HG02571 (cell line): Measurements from ENCODE around the gene LUZP4.
"Not testable (repeated sequence)": the region's sequence is repeated elsewhere in the genome, so short reads cannot be mapped to it uniquely, and the experiment has no call there.

ENCODE experiments used
- ATAC-seq: cut with Tn5 transposase; IDR thresholded peaks from one replicate; pipeline ENCODE4 v1.9.1; 2021; ENCODE audit warnings: mild to moderate bottlenecking, moderate library complexity; ENCODE audit not compliant: unreplicated experiment

LUZP4 gene

DNA sequence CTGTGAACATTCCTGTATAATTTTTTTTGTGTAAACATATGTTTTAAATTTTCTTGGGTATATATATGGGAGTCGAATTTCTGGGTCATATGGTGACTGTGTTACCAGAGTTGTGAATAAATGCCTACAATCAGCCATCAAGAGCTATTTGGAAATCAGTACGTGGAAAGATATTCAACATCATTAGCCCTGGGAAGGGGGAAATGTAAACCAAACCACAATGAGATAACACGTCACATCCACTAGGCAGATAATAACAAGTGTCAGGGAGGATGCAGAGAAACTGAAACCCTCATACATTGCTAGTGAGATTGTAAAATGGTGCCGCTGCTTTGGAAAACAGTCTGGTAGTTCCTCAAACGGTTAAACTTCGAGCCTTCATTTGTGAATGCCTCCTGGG lies 43.9 kb downstream of the LUZP4 start:
- ATAC-seq = no peak

DNA sequence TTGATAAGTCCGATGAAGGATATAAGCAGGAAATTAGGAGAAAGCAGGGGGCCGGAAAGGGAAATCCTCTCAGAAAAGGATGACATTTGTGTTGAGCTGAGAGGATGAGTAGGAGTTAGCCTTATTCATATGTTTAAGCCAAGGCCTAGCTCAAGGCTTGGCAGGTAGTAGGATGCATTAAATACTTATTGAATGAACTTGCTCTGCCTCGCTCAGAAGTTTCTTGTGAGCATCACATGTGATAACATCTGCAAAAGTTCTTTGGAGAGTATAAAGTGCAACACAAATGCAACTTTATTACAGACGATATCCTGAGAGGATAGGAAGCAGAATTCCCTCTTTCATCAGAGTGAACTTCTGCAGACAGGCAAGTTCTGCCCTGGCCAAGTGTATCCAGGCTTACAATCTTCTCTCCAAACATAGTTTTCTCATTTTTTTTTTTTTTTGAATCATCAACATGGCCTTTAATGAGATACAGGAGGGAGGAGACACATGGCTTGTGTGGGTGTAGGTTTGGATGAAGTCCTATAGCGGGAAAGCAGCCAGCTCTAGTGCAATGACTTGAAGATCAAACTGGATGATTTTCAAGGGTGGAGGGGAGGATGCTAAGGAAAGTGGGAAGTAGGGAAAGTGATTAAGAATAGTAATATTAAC lies 48.1 kb downstream of the LUZP4 start:
- ATAC-seq = no peak

DNA sequence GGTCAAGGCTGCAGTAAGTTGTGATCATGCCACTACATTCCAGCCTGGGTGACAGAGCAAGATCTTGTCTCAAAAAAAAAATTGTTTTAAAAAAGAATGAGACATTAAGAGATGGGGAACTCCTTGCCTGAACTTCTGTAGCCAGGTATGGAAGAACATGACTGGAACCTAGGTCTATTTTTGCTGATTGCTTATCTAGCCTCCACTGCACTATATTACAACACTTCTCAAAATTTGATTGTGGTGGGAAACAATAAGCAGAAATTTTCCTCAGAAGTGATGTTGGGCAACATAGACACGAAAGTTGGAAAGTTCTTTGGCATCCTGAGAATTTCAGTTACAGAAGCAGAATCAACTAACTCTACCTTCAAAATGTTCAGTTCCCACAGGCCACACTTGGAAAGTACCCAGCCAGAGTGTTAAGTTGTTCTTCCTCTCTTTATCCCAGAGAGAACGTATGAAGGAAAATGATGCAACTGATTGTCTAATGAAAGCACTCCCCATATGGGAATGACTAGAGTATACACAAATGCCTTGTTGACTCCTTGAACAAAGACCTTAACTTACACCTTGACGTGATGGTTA lies 50.0 kb downstream of the LUZP4 start:
- ATAC-seq = no peak

DNA sequence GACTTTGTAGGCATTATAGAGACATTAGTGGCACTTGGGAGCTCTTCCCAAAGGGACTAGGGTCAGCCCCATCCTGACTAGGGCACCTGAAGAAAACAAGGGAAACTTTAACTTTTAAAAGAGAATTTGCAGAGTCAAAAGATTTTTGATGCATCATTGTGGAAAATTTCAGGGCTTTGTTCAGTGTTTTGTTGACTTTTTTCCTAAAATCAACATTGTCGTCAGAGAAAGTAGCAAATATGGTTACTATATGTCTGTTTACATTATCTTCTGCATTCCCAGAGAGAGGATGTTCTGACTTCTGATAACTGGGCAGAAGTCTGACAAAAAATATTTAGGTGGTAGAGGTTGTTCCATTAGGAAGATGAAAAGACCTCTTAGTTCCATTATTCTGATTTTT lies 51.9 kb downstream of the LUZP4 start:
- ATAC-seq = no peak

DNA sequence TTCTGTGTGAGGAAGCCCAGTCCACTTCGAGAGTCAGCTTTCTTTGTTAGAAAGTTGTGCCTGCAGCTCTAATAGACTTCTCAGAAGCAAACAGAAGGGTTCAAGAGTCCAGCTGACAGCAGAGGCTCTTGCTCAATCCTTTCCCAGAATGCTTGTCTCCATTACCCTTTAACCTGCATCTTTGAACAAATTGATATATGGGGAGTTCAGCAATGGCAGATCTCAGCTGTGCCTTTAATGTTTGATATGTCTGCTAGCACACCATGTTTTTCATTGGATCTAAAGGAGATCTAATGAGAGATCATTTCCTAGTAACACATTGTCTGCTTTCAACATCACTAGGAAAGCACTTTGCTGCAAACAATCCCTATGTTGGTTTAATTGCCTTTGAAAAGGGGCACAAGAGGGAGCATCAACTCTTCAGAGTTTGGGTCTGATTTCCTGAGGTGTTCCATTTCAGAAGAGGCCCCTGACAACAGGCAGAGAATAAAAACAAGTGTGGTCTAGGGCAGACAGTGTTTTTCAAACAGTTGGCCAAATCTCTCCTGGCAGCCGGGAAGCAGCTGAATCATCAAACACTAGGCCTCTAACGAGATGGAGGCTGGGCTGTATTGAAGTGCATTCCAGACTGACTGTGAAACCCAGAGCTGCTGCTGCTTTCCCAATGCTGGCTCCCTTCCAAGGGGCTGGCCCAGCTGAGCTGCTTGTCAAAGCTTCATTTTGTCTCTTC lies 55.5 kb downstream of the LUZP4 start:
- ATAC-seq = no peak

DNA sequence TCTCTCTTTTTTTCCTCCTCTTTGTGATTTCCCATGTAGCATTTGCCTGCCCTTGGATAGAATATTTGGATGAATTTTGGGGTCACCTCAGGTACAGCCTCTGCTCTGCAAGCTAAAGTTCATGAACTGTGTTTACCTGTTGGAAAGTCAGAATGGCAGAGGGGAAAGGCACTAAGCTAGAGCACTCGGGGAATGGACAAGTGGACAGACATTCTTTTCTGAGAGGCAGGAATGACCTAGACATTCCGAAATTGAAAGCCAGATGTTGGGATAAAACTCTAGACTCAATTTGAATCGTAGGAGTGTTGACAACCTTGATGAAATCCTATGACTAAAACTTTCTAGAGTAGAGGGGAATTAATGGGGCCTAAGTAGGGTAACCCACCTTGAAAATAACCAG lies 56.1 kb downstream of the LUZP4 start:
- ATAC-seq = no peak

DNA sequence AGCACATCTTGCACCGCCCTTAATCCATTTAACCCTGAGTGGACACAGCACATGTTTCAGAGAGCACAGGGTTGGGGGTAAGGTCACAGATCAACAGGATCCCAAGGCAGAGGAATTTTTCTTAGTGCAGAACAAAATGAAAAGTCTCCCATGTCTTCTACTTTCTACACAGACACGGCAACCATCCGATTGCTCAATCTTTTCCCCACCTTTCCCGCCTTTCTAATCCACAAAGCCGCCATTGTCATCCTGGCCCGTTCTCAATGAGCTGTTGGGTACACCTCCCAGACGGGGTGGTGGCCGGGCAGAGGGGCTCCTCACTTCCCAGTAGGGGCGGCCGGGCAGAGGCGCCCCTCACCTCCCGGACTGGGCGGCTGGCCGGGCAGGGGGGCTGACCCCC lies 57.2 kb downstream of the LUZP4 start:
- ATAC-seq = not testable (repeated sequence)

DNA sequence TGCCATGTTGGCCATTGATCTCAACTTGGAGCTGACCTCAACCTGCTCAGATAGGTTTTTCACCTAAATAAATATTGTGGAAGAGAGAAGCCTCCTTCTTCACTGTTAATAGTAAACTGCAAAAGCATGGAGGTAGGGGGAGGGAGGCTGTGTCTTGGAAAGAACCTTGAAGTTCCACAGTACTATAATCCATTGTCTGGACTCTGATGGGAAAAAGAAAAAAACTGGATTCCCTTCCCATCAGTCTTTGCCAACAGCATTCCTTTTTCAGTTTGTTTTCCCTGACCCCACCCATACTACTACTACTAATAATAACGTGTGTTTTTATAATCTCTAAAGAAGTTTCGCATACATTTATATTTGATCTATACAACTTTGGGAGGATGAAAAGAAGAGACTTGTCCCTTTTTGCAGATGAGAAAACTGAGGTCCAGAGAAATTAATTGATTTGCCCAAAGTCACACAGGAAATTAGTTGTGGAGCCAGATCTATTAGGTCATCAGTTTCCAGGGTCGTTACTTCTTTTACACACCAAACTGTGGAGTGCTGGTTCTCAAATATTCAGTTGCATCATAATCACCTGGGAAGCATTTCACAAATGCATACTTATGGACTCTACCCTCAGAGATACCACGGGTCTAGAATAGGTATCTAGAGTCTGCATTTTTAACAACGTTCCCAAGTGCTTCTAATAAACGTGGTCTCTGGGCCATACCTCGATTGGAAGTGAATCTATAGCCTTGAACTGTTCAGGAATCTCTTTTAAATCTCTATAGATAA lies 59.1 kb downstream of the LUZP4 start:
- ATAC-seq = no peak

DNA sequence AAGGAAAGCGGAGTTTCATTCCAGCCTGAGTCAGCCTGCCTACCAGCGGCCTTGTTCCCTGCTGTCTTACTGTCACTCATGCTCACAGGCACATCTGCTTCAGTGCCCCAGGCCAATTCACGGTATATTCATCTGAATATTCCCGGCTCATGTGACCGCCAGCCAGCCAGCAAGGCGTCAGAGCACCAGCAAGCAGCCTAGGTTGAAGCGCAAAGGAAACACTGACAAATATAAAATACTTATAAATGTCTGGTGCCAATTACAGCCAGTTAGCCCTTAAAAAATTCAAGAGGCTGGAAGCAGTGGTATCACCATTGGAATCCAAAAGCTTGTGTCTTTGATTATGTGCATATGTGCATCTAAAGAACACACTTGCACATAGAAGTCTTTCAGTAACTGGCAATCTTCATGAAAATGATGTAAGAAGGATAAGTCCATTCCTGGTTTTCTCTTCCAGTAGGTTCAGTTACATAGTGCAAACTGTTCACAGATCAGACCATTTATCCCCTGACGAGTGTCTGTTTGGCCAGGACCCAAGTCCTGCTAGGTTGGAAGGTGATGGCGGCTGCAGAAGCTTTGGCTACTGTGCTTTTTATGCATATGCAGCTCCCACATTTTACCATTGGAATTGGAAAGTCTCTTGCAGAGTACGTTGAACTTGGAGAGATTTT lies 61.3 kb downstream of the LUZP4 start:
- no peak for ATAC-seq

DNA sequence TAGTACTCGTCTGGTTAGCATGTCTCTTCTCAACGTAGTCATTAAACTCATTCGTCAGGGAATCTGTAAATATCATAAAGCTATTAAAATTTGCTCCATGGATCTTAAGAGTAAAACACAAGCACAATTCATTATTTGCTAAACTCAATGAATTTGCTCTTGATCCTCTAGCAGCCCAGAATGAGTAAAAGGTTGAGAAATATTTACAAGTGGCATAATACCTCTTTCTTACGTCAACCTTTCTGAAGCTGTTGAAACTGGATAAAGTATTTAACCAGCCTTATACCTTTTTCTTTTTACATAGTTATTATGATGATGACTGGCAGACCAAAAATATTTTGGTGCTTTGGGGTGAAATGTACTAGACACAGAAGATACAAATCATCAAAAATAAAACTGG lies 66.9 kb downstream of the LUZP4 start:
- ATAC-seq = no peak
